SKM-1 treated with dmso at 0.1 percent for 144 hours (cell line): ENCODE results near the gene HCRTR1.

Experiments used
- DNase-seq: peaks from one replicate; lab custom pipeline; 2025; ENCODE audit not compliant: unreplicated experiment; lab: John Stamatoyannopoulos, UW

Gene HCRTR1

DNA sequence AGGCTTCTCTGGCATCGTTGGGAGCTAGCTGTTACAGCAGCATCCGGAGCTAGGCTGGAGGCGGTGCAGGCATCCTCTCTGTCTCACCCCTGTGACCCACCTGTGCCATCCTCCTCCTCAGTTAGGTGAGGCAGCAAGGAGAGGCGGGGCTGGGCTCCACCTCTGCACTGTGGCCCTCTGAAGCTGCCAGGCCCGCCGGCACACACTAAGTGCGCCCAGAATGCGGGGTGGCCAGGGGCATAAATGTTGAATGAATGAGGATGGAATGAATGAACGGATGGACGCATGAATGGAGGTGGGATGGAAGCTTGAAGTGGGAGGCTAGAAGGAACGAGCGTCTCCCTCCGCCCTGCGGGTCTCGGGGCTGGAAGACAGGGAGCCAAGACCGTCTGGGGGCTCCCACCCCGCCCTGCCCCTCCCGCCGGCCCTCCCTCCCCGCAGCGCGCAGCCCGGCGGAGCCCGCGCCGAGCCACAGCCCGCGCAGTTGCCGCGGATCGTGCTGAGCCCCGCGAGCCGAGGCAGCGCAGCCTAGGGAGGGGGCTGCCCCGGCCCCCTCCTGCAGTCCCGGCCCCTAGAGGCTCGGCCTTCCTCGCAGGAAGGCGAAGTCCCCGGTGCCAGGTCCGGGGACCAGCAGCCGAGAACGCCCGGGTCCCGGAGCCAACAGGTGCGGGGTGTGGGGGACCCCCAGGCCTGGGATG lies at the start of gene HCRTR1:
Gene HCRTR1, plus strand, starts transcription at position 472 of the 698 bp plus-strand sequence. CDS start 1,504 bp downstream, outside the sequence.
- no peak for DNase-seq

DNA sequence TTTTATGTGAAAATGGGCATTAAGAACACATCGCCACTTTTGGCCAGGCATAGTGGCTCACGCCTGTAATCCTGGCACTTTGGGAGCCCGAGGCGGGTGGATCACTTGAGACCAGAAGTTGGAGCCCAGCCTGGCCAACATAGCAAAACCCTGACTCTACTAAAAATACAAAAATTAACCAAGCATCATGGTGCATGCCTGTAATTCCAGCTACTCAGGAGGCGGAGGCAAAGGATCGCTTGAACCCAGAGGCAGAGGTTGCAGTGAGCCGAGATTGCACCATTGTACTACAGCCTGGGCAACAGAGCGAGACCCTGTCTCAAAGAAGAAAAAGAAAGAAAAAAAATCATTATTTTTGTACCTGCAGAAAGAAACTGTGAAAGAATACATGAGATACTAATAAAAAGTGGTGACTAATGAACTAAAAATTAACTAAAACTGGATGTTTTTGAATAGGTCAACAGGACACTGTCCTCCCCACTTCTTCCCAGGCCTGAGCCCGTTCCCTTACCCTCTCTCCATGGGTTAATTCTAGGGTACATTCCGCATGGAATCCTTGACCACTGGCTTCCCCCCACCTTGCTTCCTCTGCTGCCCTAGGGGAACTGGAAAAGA lies 49.4 kb upstream of the HCRTR1 start:
- DNase-seq = no peak

- no peak for DNase-seq
Observed at GRCh38 chr1:31568895-31569595, 48.4 kb upstream of the HCRTR1 start.

GRCh38 chr1:31569596-31570173 lies 47.8 kb upstream of the HCRTR1 start:
- DNase-seq = no peak

- DNase-seq = no peak
Observed at GRCh38 chr1:31570228-31570627, 47.3 kb upstream of the HCRTR1 start.

GRCh38 chr1:31570906-31571305 lies 46.6 kb upstream of the HCRTR1 start:
- DNase-seq = no peak

DNA sequence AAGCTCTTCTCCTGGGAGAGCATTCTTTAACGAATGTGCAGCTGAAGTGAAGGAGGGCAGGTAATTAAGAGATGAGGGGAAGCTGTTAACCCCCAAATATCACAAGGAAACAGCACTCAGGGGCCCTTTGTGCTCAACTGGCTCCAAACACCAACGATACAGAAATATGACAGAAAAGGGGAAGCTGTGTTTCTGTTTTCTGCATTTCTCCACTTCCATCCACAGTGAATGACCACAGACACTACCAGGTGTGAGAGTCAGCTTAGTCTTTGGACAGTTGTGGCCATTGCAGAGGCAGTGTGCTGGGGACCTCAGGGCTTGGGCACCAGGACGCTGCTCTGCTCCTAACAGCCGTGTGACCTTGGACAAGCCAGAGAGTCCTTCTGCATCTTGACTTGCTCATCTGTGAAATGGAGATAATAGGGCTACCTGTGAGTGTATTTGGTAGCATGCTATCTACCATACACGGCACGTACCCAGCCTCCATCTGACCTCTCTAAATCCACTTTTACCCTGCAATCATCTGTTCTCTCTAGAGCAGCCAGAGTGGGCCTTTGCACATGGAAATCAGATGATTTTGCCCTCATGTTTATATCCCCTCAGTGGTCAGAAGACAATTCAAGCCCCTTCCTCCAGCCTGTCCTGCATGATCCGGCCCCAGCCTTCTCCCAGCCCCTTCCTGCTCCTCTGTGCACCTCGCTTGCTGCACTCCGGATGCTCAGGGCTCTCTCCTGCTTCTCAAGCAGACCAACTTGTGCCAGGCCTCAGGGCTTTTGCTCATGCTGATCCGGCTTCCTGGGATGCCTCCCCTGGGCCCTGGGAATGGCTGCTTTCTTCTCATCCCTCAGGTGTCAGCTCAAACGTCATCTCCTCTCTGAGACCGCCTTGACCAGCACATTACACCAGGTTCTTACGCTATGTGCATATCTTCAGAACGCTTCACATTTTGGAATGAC lies 45.9 kb upstream of the HCRTR1 start:
- DNase-seq = peak; percentile 41

GRCh38 chr1:31572323-31573104 lies 45.0 kb upstream of the HCRTR1 start:
- DNase-seq = no peak

GRCh38 chr1:31573261-31573660 lies 44.2 kb upstream of the HCRTR1 start:
- DNase-seq = no peak

DNA sequence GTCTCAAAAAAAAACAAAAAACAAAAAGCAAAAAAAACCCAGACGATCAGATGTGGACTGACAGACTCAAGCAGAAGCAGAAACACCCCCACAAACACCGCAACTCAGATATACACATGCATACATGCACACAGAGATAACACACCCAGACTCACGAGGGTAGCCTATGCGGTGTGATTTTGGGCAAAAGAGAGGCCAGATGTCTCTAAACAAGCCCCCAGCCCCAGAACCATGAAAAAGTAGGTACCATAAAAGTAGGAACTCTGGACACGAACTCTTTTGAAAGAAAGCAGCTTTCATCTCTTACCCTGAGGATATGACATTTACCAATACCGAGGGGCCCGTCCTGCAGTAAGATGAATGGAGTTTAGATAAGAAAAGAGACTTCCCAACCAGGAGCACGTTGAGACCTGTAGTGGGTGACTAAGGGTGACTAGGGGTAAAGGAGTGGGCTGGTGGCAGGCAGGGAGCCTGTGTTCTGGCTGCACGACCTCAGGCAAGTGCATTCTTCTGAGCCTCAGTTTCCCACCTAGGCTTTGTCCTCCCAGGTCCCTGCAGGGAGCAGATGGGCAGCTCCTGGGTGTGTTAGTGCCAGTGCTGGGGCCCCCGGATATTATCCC lies 42.6 kb upstream of the HCRTR1 start:
- no peak for DNase-seq

DNA sequence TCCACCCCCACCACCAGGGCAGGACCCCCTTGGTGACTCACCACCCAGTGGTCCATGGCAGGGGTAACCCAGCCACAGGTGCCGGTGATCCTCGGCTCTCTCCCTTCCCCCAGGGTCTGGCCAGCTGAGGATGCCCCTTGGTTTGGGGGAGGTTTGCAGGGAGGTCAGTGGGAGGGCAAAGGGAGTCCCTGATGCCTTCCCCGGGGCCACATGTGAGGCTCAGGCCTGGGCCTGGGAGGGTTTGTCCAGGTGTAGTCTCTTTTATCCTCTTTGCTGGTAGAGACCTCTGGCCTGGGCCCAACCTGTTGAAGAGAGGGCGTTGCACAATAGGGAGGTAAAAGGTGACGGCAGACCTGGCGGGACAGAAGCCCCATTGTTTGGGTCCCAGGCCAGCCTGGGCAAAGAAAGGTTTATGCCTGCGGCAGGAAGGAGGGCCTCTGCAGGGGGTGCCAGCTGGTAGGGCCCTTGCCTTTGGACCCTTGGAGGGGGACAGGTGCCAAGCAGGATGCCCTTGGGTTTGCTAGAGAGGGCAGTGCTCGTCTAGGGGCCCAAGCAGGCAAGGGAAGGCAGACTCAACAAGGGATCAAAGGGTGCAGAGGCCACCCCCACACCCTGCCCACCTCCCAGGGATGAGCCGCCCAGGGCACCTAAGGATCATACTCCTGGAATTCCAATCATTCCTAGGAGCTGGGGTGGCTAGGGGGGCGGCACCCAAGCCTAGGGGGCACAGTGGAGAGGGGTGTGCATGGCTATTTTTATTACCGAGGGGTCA lies 41.9 kb upstream of the HCRTR1 start:
- DNase-seq = no peak

- DNase-seq = no peak
Observed at GRCh38 chr1:31576201-31576669, 41.3 kb upstream of the HCRTR1 start, which contains the start of gene TINAGL1. Gene TINAGL1 (plus strand): TSS chr1:31576515. CDS start chr1:31577149, 634 bp downstream.

DNA sequence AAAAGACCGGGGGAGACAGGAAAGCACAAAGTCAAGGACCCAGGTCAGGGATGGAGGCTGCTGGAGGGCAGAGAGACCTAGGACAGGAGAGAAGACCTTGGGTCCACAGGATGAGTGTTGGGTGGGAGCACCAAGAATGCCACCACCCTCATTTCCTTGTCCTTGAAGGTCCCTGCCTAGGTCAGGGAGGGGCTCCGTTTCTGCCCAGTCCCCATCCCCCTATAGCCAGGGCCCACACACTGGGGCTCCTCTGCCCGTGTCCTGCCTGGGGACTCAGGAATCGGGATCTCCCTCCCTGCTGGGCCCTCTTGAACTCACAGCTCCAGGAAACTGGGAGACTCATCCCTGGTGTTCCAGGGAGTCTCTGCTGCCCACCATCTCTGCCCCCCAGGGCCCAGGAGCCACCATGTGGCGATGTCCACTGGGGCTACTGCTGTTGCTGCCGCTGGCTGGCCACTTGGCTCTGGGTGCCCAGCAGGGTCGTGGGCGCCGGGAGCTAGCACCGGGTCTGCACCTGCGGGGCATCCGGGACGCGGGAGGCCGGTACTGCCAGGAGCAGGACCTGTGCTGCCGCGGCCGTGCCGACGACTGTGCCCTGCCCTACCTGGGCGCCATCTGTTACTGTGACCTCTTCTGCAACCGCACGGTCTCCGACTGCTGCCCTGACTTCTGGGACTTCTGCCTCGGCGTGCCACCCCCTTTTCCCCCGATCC lies 40.6 kb upstream of the HCRTR1 start:
- no peak for DNase-seq

- DNase-seq = no peak
Observed at GRCh38 chr1:31577515-31578192, 39.8 kb upstream of the HCRTR1 start.

DNA sequence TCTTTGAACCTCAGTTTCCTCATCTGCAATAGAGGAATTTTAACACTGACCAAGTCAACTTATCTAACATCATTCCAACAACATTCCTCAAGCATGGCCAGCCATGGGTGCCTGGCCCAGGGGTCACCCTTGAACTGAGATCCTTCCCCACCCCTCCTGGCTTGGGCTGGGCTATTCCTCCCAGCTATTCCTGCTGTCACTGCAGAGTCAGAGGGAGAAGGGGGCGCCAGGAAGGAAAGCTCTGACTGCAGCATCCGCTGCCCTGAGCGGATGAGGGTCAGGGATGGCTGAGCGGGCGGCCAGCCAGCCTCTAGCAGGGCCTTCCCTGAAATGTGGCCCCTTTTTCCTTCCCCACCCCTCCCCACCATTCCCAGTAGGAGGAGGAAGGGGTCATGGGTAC lies 38.1 kb upstream of the HCRTR1 start:
- DNase-seq = no peak

- no peak for DNase-seq
Observed at GRCh38 chr1:31580513-31580870, 37.0 kb upstream of the HCRTR1 start.

DNA sequence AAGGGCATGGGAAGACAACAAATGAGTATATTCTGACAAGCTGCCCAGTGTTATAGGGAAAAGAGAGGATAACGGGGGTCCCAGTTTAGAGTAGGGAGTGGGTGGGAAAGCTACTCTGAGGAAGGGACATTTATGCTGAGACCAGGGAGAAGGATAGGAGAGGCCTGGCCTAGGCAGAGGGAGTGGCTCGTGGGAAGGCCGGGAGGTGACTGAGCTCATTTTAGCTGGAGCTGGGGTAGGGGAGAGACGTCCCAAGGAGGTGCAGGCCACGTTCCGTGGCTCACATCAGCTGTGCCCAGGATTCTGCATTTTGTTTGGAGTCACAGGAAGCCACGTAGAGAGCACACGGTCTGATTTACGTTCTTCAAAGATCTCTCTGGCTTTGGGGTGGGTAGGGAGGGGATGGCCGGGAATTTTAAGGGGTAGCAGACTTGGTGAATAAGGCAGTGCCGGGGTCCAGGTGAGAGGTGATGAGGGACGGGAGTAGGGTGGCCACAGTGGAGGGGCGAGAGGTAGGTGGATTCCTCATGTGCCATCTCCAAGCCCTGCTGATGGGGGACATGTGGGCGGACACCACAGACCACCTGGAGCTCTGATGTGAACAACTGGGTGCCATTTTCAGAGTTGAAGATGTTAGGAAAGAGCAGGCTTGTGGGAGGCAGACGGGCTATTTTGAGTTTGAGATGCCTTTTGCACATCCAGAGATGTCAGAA lies 36.4 kb upstream of the HCRTR1 start:
- no peak for DNase-seq
